ENCODE measurements around the gene PSORS1C1. TPM values are rescaled to one million over a fixed set of nuclear protein-coding genes. Genes with fewer than 3 reads are reported as not detected.
"Not testable (repeated sequence)": the region's sequence is repeated elsewhere in the genome, so short reads cannot be mapped to it uniquely, and the experiment has no call there.

PSORS1C1 gene
- total RNA-seq, 2 experiments from 2014 or later = not detected

DNA sequence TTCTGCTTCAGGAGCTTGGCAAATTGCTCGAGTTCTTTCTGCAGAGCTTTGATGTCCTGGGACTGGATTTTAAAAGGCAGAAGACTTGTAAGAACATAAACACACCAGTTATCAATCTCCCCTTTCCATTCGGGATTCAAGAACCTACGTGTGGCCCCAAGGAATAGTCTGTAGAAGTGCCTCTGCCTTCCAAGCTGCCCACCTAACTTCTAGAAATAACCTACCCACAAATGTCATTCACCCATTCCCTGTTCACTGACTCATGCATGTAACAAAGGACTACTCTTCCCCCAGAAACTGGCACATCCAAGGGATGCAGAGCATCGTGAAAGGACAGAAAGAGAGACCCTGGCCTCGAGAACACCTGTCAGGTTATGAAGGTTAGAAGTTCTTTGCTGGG, 51.4 kb downstream of the PSORS1C1 start:
- Histone ChIP-seq H3K27ac (ENCODE audit: low read depth, low read length, poor library complexity, severe bottlenecking) (no peak overlapping the region), H3K9me2 (ENCODE audit: insufficient read depth, low read length) (no peaks in the 10 kb centered on the region), H3K4me3 (ENCODE audit: low read depth, low read length, poor library complexity, severe bottlenecking) (no peak overlapping the region), H3K4me2 (ENCODE audit: low read length) (no peak overlapping the region), H4K20me1 (ENCODE audit: insufficient read depth, low read length) (no peaks in the 10 kb centered on the region; the same call in 1 of the 2 replicates), H3K4me1 (ENCODE audit: insufficient read depth, low read length, poor library complexity, severe bottlenecking) (peaks cover 30% of the 10 kb centered on the region), H3K36me3 (ENCODE audit: insufficient read depth, low read length) (peaks cover 31% of the 10 kb centered on the region), H3K79me2 (ENCODE audit: insufficient read depth, low read depth, low read length) (no peaks in the 10 kb centered on the region), H2AFZ (ENCODE audit: low read length) (no peak overlapping the region), H3K9me3 (ENCODE audit: low read length) (no peaks in the 10 kb centered on the region)
- intact Hi-C loops (cut with micrococcal nuclease; ENCODE audit: unreplicated experiment) = no loop called here
- DNase-seq (ENCODE audit: low spot score) = no peak
- POLR2A ChIA-PET = interaction anchor here (1.0 kb wide), 1 partner anchor 18 kb away, joined by 3 read pairs; no protein-coding TSS in a partner anchor
- no TSS peak for BruUV-seq (replicated peaks)
- no peak for TF ChIP-seq EZH2phosphoT487 (IDR thresholded peaks at IDR 0.05; ENCODE audit: borderline replicate concordance, low read depth, low read length)
- TF ChIP-seq, protein P1, sequence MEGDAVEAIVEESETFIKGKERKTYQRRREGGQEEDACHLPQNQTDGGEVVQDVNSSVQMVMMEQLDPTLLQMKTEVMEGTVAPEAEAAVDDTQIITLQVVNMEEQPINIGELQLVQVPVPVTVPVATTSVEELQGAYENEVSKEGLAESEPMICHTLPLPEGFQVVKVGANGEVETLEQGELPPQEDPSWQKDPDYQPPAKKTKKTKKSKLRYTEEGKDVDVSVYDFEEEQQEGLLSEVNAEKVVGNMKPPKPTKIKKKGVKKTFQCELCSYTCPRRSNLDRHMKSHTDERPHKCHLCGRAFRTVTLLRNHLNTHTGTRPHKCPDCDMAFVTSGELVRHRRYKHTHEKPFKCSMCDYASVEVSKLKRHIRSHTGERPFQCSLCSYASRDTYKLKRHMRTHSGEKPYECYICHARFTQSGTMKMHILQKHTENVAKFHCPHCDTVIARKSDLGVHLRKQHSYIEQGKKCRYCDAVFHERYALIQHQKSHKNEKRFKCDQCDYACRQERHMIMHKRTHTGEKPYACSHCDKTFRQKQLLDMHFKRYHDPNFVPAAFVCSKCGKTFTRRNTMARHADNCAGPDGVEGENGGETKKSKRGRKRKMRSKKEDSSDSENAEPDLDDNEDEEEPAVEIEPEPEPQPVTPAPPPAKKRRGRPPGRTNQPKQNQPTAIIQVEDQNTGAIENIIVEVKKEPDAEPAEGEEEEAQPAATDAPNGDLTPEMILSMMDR (conservative IDR thresholded peaks at IDR 0.05; ENCODE audit: low read length) = no peak
- CTCF ChIA-PET (ENCODE audit: unreplicated experiment) = no interaction called here

DNA sequence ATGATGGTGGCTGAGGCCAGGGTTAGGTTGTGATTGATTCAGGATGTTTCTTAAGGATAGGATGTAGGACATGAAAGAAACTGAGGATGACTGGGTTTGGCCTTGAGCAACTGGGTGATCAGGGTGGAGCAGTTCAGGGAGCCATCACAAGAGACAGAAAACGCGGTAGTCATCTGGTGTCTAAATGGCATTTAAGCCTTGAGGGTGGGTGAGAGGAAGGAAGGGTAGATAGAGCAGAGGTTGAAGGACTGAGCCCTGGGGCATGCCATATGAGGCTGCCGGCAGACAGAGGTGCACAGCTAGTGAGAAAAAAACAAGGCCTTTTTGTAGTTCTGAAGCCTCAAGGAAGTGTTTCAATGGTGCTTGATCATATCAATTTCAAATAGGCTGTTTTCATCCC, 54.0 kb downstream of the PSORS1C1 start:
- H3K36me3 ChIP-seq (ENCODE audit: insufficient read depth, low read length) = peaks cover 5% of the 10 kb centered on the region
- no peak for TF ChIP-seq EZH2phosphoT487 (IDR thresholded peaks at IDR 0.05; ENCODE audit: borderline replicate concordance, low read depth, low read length)
- TF ChIP-seq, protein P1 (conservative IDR thresholded peaks at IDR 0.05; ENCODE audit: low read length) = no peak
- CTCF ChIA-PET (ENCODE audit: unreplicated experiment) = no interaction called here
- no TSS peak for BruUV-seq (replicated peaks)
- no peaks in the 10 kb centered on the region for H3K79me2 ChIP-seq (ENCODE audit: insufficient read depth, low read depth, low read length)
- no peaks in the 10 kb centered on the region for H3K9me2 ChIP-seq (ENCODE audit: insufficient read depth, low read length)
- H3K4me2 ChIP-seq (ENCODE audit: low read length) = no peak overlapping the region
- POLR2A ChIA-PET = interaction anchor here (0.7 kb wide), 1 partner anchor 798 kb away, joined by 4 read pairs; no protein-coding TSS in a partner anchor
- H3K4me3 ChIP-seq (ENCODE audit: low read depth, low read length, poor library complexity, severe bottlenecking) = no peak overlapping the region
- H3K27ac ChIP-seq (ENCODE audit: low read depth, low read length, poor library complexity, severe bottlenecking) = no peak overlapping the region
- H3K4me1 ChIP-seq (ENCODE audit: insufficient read depth, low read length, poor library complexity, severe bottlenecking) = peaks cover 21% of the 10 kb centered on the region
- no peaks in the 10 kb centered on the region for H3K9me3 ChIP-seq (ENCODE audit: low read length)
- DNase-seq (ENCODE audit: low spot score) = no peak
- no peak overlapping the region for H2AFZ ChIP-seq (ENCODE audit: low read length)
- H4K20me1 ChIP-seq (ENCODE audit: insufficient read depth, low read length) = no peaks in the 10 kb centered on the region; the same call in 1 of the 2 replicates
- intact Hi-C loops (cut with micrococcal nuclease; ENCODE audit: unreplicated experiment) = no loop called here

DNA sequence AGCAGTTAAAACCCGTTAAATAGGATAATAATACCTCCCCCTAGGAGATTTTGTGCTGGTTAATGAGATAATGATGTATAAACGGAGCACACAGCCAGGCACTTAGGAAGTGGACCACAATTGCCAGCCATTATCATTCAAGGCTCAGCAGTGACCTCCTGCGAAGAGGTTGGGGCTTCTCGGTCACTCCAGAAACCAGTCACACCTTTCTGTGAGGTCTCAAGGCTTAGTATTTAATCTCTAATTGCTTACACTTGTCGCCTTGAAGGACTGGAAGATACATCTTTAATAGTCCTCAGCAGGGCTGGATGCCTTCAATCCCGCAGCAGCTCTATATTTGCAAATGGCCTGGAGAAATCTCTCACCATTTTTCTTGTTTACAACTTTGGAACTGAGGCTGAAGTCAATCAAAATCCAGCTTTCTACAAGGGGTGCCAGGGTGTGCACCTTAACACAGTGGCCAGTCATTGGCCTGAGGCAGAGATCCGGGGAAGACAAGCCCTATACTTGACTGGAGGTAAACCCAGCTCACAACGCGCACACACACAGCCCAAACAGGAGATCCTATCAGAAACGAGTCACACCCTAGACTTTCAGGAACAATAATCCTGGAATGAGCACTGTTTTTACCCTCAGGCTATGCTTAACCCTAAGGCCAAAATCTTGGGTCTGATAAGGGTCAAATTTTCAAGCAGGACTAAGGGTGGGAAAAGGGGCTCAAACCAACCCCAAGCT, 54.7 kb downstream of the PSORS1C1 start:
- no peak for DNase-seq (ENCODE audit: low spot score)
- H3K4me1 ChIP-seq (ENCODE audit: insufficient read depth, low read length, poor library complexity, severe bottlenecking) = peaks cover 14% of the 10 kb centered on the region
- intact Hi-C loops (cut with micrococcal nuclease; ENCODE audit: unreplicated experiment) = no loop called here
- no peak overlapping the region for H3K27ac ChIP-seq (ENCODE audit: low read depth, low read length, poor library complexity, severe bottlenecking)
- no peaks in the 10 kb centered on the region for H3K36me3 ChIP-seq (ENCODE audit: insufficient read depth, low read length)
- no TSS peak for BruUV-seq (replicated peaks)
- H3K9me2 ChIP-seq (ENCODE audit: insufficient read depth, low read length) = no peaks in the 10 kb centered on the region
- no peak overlapping the region for H3K4me3 ChIP-seq (ENCODE audit: low read depth, low read length, poor library complexity, severe bottlenecking)
- ChIA-PET POLR2A (no interaction called here), CTCF (ENCODE audit: unreplicated experiment) (no interaction called here)
- H4K20me1 ChIP-seq (ENCODE audit: insufficient read depth, low read length) = no peaks in the 10 kb centered on the region
- H3K79me2 ChIP-seq (ENCODE audit: insufficient read depth, low read depth, low read length) = no peaks in the 10 kb centered on the region
- no peaks in the 10 kb centered on the region for H3K9me3 ChIP-seq (ENCODE audit: low read length)
- no peak overlapping the region for H2AFZ ChIP-seq (ENCODE audit: low read length)
- TF ChIP-seq, protein P1 (conservative IDR thresholded peaks at IDR 0.05; ENCODE audit: low read length) = no peak
- TF ChIP-seq EZH2phosphoT487 (IDR thresholded peaks at IDR 0.05; ENCODE audit: borderline replicate concordance, low read depth, low read length) = no peak
- no peak overlapping the region for H3K4me2 ChIP-seq (ENCODE audit: low read length)

DNA sequence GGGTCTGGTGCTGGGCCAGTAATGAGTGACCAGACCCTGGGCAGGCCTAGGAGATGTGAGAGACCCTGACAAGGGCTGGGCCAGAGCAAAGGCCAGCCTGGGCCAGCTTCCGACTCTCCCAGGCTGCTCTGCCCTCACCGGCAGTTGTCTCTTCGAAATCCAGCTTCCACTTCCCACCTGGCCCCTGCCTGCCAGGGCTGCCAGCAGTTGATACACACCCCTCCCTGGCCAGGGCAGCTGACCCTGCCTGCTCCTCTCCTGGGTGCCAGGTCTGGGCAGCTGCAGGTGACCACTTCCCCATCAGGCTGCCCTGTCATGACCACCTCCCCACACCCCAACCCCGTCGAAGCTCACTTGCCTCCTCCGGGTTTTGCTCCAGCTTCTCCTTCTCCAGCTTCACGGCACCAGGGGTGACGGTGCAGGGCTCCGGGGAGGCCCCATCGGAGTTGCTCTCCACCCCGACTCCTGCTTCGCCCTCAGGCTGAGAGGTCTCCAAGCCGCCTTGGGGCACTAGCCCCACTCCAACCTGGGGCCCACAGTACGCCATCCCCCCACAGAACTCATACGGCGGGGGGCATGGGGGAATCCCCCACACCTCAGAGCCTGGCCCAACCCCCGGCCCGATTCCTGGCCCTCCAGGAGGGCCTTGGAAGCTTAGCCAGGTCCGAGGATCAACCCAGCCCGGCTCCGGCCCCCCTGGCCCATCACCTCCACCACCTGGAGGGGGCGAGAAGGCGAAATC, 55.4 kb downstream of the PSORS1C1 start:
- H3K4me1 ChIP-seq (ENCODE audit: insufficient read depth, low read length, poor library complexity, severe bottlenecking); H3K9me3 ChIP-seq (ENCODE audit: low read length); H3K27ac ChIP-seq (ENCODE audit: low read depth, low read length, poor library complexity, severe bottlenecking); H3K36me3 ChIP-seq (ENCODE audit: insufficient read depth, low read length); H3K4me2 ChIP-seq (ENCODE audit: low read length); DNase-seq (ENCODE audit: low spot score); H2AFZ ChIP-seq (ENCODE audit: low read length); H3K9me2 ChIP-seq (ENCODE audit: insufficient read depth, low read length); POLR2A ChIA-PET; intact Hi-C loops (cut with micrococcal nuclease; ENCODE audit: unreplicated experiment); CTCF ChIA-PET (ENCODE audit: unreplicated experiment); H3K4me3 ChIP-seq (ENCODE audit: low read depth, low read length, poor library complexity, severe bottlenecking); H4K20me1 ChIP-seq (ENCODE audit: insufficient read depth, low read length); H3K79me2 ChIP-seq (ENCODE audit: insufficient read depth, low read depth, low read length); BruUV-seq (replicated peaks): not testable (repeated sequence)

Data from OCI-LY7 (cell line).